Stimulated activated CD4-positive, alpha-beta T cell treated with anti-CD3 and anti-CD28 coated beads, Interleukin-1b, Interleukin-23, amount 100 ng/mL, for 48 hours (primary cell): ENCODE measurements around the gene SLC25A2.

Experiments used
- DNase-seq: peaks from one replicate; pipeline ENCODE4 v3.0.0-alpha.2; 2020

Gene SLC25A2

DNA sequence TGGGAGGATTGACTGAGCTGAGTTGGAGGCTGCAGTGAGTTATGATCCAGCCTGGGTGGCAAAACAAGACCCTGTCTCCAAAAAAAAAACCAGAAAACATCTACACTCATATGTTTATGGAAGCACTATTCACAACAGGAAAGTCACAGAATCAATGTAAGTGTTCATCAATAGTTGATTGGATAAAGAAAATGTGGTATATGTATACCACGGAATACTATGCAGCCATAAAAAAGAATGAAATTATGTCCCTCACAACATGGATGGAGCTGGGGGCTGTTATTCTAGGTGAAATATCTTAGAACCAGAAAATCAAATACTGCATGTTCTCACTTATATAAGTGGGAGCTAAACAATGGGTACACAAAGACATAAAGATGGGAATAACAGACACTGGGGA lies 2.8 kb upstream of the SLC25A2 start:
- DNase-seq, result no peak

- no peak for DNase-seq
Measured at GRCh38 chr5:141298376-141298775, 5.5 kb downstream of the SLC25A2 start.

- DNase-seq, result no peak
Measured at GRCh38 chr5:141272906-141273305, 30.9 kb downstream of the SLC25A2 start.

DNA sequence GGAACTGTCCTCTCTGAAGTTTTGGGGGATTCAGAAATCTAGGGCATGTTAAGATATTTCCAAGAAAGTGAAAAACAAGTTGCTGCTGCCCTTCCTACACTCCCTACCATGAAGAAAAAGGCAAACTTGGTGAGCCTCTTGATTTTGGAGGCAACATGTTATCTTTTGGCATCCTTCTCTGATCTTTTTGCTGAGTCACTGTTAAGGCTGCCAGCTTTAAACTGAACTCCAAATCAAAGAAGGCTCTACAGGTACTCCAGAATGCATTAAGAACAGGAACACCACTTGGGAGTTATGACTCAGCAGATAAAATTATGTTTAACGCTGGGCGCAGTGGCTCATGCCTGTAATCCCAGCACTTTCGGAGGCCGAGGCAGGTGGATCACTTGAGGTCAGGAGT lies 34.7 kb downstream of the SLC25A2 start:
- DNase-seq, result no peak

DNA sequence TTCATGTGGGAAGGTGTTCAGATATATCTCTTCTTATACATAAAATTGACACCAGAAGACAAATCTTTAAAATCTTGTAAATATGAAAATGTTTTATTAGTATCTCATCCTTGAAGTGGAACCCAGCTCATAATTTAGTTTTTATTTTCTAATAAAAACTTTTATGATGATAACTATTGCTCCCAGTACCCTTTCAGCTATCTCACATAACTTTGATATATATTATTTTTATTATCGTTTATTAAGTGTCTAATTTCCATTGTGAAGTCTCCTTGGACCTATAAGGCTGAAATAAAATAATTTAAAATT lies 42.7 kb downstream of the SLC25A2 start:
- no peak for DNase-seq

GRCh38 chr5:141260458-141261237 lies 43.2 kb downstream of the SLC25A2 start:
- DNase-seq, result no peak

- DNase-seq, result no peak
Measured at GRCh38 chr5:141258948-141259347, 44.9 kb downstream of the SLC25A2 start.

GRCh38 chr5:141258464-141258863 lies 45.4 kb downstream of the SLC25A2 start:
- no peak for DNase-seq
